Keratinocyte (primary cell): ENCODE measurements around the gene KNL1.
"Not testable (repeated sequence)": the region's sequence is repeated elsewhere in the genome, so short reads cannot be mapped to it uniquely, and the experiment has no call there.

ENCODE experiments used
- EZH2 ChIP-seq: IDR thresholded peaks from one replicate; pipeline ENCODE4 v1.6.1; 2012; ENCODE audit warnings: inconsistent platforms, mild to moderate bottlenecking, low read length, moderate library complexity
- TF ChIP-seq, protein P1 (sequence below), 3 experiments: IDR thresholded peaks in 1 of 3; conservative IDR thresholded peaks in 1 of 3; optimal IDR thresholded peaks in 1 of 3; 2 replicates in 2 of 3; 3 replicates in 1 of 3; pipeline versions ENCODE3 to v1.5.1; 2011; ENCODE audit warnings: low read length in 3 of 3, mild to moderate bottlenecking in 3 of 3, moderate library complexity in 2 of 3, control low read depth in 1 of 3, inconsistent platforms in 1 of 3; ENCODE audit not compliant: insufficient read depth in 2 of 3; ENCODE audit errors: extremely low read depth in 1 of 3

DNA sequence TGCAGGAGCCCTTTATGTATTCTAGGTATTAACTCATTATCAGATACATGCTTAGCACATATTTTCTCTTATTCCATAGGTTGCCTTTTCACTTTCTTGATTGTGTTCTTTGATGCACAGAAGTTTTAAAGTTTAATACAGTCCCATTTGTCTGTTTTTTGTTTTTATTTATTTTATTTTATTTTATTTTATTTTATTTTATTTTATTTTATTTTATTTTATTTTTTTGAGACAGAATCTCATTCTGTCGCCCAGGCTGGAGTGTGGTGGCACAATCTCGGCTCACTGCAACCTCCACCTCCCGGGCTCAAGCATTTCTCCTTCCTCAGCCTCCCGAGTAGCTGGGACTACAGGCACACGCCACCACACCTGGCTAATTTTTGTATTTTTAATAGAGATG is 17.1 kb upstream of the KNL1 start:
- TF ChIP-seq, protein P1, sequence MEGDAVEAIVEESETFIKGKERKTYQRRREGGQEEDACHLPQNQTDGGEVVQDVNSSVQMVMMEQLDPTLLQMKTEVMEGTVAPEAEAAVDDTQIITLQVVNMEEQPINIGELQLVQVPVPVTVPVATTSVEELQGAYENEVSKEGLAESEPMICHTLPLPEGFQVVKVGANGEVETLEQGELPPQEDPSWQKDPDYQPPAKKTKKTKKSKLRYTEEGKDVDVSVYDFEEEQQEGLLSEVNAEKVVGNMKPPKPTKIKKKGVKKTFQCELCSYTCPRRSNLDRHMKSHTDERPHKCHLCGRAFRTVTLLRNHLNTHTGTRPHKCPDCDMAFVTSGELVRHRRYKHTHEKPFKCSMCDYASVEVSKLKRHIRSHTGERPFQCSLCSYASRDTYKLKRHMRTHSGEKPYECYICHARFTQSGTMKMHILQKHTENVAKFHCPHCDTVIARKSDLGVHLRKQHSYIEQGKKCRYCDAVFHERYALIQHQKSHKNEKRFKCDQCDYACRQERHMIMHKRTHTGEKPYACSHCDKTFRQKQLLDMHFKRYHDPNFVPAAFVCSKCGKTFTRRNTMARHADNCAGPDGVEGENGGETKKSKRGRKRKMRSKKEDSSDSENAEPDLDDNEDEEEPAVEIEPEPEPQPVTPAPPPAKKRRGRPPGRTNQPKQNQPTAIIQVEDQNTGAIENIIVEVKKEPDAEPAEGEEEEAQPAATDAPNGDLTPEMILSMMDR (optimal IDR thresholded peaks at IDR 0.05 in 1 of 3, IDR thresholded peaks at IDR 0.05 in 1 of 3, conservative IDR thresholded peaks at IDR 0.05 in 1 of 3; ENCODE audit: extremely low read depth in 1 of 3, insufficient read depth in 2 of 3, low read length in 3 of 3), result not testable (repeated sequence)
- TF ChIP-seq EZH2, result not testable (repeated sequence)
